Body of pancreas (tissue), 4 donors: ENCODE measurements around the gene DOCK9.

Source experiments
- CTCF ChIP-seq, 7 experiments: fragments of 450-650 bp in 4 of 7; fragments of 200-600 bp in 3 of 7; sonication (generic) in 3 of 7; IDR thresholded peaks; one replicate each; pipeline ENCODE4 v1.5.1; 2016 to 2019; ENCODE audit warnings: antibody characterized with exemption in 7 of 7
- POLR2A ChIP-seq, 3 donors: fragments of 450-650 bp; IDR thresholded peaks; one replicate each; pipeline ENCODE4 v1.6.1; 2016; ENCODE audit warnings: antibody characterized with exemption in 3 of 3, mild to moderate bottlenecking in 2 of 3

DNA sequence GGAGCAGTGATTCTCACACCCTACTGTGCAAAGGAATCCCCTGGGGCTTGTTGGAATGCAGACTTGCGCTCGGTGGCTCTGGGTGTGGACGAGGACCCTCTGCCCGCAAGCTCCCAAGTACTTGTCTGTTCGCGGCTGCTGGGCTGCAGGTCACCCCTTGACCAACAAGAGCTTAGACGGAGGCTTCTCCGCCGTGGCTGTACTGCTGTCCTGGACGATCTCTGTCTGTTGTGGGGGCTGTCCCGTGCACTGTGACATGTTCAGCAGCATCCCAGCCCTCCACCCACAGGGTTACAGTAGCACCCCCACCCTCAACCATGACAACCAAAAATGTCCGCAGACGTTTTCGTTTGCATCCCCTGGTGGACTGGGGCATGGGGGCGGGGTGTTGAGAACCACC, 202.5 kb downstream of the DOCK9 start:
- TF ChIP-seq POLR2A (IDR thresholded peaks at IDR 0.05) = no peak
- no peak for TF ChIP-seq CTCF (IDR thresholded peaks at IDR 0.05)
